ENCODE measurements around the gene PDIK1L. TPM values are rescaled to one million over a fixed set of nuclear protein-coding genes. Genes with fewer than 3 reads are reported as not detected.

PDIK1L gene
- total RNA-seq, 3 donors from 2014 or later (not counting 1 experiment from before 2014, with no cell fraction given), result 3.1 to 8.2 (median 8.1) TPM

- H3K4me3 Mint-ChIP-seq, result no peak overlapping the region
- DNase-seq (no peak), ATAC-seq (no peak)
- 54% methylated on average over 10 of the region's 11 CpGs for WGBS (ENCODE audit: insufficient coverage)
- Histone ChIP-seq H3K27ac (ENCODE audit: low read length) (no peak overlapping the region), H3K4me3 (ENCODE audit: low read length) (no peak overlapping the region), H3K4me1 (ENCODE audit: control insufficient read depth, insufficient read depth, low read length) (no peaks in the 10 kb centered on the region), H3K9me3 (ENCODE audit: control insufficient read depth, insufficient read depth, low read length) (no peaks in the 10 kb centered on the region), H3K27me3 (ENCODE audit: control insufficient read depth, insufficient read depth, low read length) (no peaks in the 10 kb centered on the region), H3K36me3 (ENCODE audit: control insufficient read depth, insufficient read depth, low read length) (no peaks in the 10 kb centered on the region)
- no peaks in the 10 kb centered on the region for H3K36me3 Mint-ChIP-seq
- intact Hi-C loops (cut with micrococcal nuclease), result no loop called here
- no peaks in the 10 kb centered on the region for H3K9me3 Mint-ChIP-seq
- H3K27me3 Mint-ChIP-seq (ENCODE audit: low read depth in 2 of 2), result peaks cover 9 to 35% of the 10 kb centered on the region in 2 donors
- no peak overlapping the region for H3K27ac Mint-ChIP-seq
- no peaks in the 10 kb centered on the region for H3K4me1 Mint-ChIP-seq
- no peak for TF ChIP-seq CTCF (IDR thresholded peaks at IDR 0.05)
Observed at GRCh38 chr1:26094076-26094669, 17.5 kb upstream of the PDIK1L start.

- ATAC-seq, result no peak
- H3K4me3 Mint-ChIP-seq, result no peak overlapping the region
- H3K27ac ChIP-seq (ENCODE audit: low read length), result no peak overlapping the region
- peaks cover 9 to 35% of the 10 kb centered on the region in 2 donors for H3K27me3 Mint-ChIP-seq (ENCODE audit: low read depth in 2 of 2)
- no peaks in the 10 kb centered on the region for H3K9me3 Mint-ChIP-seq
- WGBS (ENCODE audit: insufficient coverage), result 68% methylated on average over 13 of the region's 17 CpGs
- no peak overlapping the region for H3K27ac Mint-ChIP-seq
- no peaks in the 10 kb centered on the region for H3K4me1 Mint-ChIP-seq
- H3K4me3 ChIP-seq (ENCODE audit: low read length), result no peak overlapping the region
- H3K27me3 ChIP-seq (ENCODE audit: control insufficient read depth, insufficient read depth, low read length), result no peaks in the 10 kb centered on the region
- no peaks in the 10 kb centered on the region for H3K4me1 ChIP-seq (ENCODE audit: control insufficient read depth, insufficient read depth, low read length)
- TF ChIP-seq CTCF (IDR thresholded peaks at IDR 0.05), result no peak
- no peak for DNase-seq
- H3K9me3 ChIP-seq (ENCODE audit: control insufficient read depth, insufficient read depth, low read length), result no peaks in the 10 kb centered on the region
- H3K36me3 Mint-ChIP-seq, result no peaks in the 10 kb centered on the region
- intact Hi-C loops (cut with micrococcal nuclease), result no loop called here
- H3K36me3 ChIP-seq (ENCODE audit: control insufficient read depth, insufficient read depth, low read length), result no peaks in the 10 kb centered on the region
Observed at GRCh38 chr1:26094677-26095383, 16.8 kb upstream of the PDIK1L start.

GRCh38 chr1:26096471-26096870 is 15.2 kb upstream of the PDIK1L start:
- Mint-ChIP-seq H3K27ac (no peak overlapping the region), H3K4me1 (no peaks in the 10 kb centered on the region), H3K36me3 (no peaks in the 10 kb centered on the region), H3K9me3 (no peaks in the 10 kb centered on the region), H3K27me3 (ENCODE audit: low read depth in 2 of 2) (peaks cover 3 to 22% of the 10 kb centered on the region in 2 donors), H3K4me3 (no peak overlapping the region)
- Histone ChIP-seq H3K27ac (ENCODE audit: low read length) (no peak overlapping the region), H3K4me1 (ENCODE audit: control insufficient read depth, insufficient read depth, low read length) (no peaks in the 10 kb centered on the region), H3K9me3 (ENCODE audit: control insufficient read depth, insufficient read depth, low read length) (no peaks in the 10 kb centered on the region), H3K4me3 (ENCODE audit: low read length) (no peak overlapping the region), H3K27me3 (ENCODE audit: control insufficient read depth, insufficient read depth, low read length) (no peaks in the 10 kb centered on the region), H3K36me3 (ENCODE audit: control insufficient read depth, insufficient read depth, low read length) (no peaks in the 10 kb centered on the region)
- DNase-seq (no peak), ATAC-seq (no peak)
- intact Hi-C loops (cut with micrococcal nuclease), result no loop called here
- TF ChIP-seq CTCF (IDR thresholded peaks at IDR 0.05), result no peak
- no CpG with 5 or more reads among the region's 2 CpGs for WGBS (ENCODE audit: insufficient coverage)
